H9 (cell line): ENCODE data around the gene SCN7A. TPM values are rescaled to one million over a fixed set of nuclear protein-coding genes. Genes with fewer than 3 reads are reported as not detected.

Experiments used
- DNase-seq: peaks from one replicate; pipeline ENCODE4 v3.0.0-alpha.2; 2017
- H2AFZ ChIP-seq: one replicate; pipeline ENCODE4 v1.6.1; 2013; ENCODE audit warnings: mild to moderate bottlenecking, low read length, control low read depth, moderate library complexity
- H2AK5ac ChIP-seq: 2 replicates; pipeline ENCODE4 v1.6.1; 2013; ENCODE audit warnings: low read length, control low read depth, mixed read lengths; ENCODE audit not compliant: insufficient read length
- H2BK120ac ChIP-seq: one replicate; pipeline ENCODE4 v1.6.1; 2013; ENCODE audit warnings: low read depth, mild to moderate bottlenecking, low read length, control low read depth, inconsistent platforms; ENCODE audit not compliant: poor library complexity, severe bottlenecking
- H2BK12ac ChIP-seq: 2 replicates; pipeline ENCODE4 v1.6.1; 2013; ENCODE audit warnings: low read length, control low read depth, mixed read lengths, low read depth; ENCODE audit not compliant: insufficient read length
- H2BK15ac ChIP-seq: 2 replicates; pipeline ENCODE4 v1.6.1; 2013; ENCODE audit warnings: low read depth, low read length, control low read depth
- H2BK20ac ChIP-seq: one replicate; pipeline ENCODE4 v1.6.1; 2013; ENCODE audit warnings: low read depth, mild to moderate bottlenecking, low read length, control low read depth, inconsistent platforms; ENCODE audit not compliant: poor library complexity, severe bottlenecking
- H2BK5ac ChIP-seq: 2 replicates; pipeline ENCODE4 v1.6.1; 2013; ENCODE audit warnings: low read length, control low read depth, mixed read lengths; ENCODE audit not compliant: insufficient read length
- H3K14ac ChIP-seq: 2 replicates; pipeline ENCODE4 v1.6.1; 2013; ENCODE audit warnings: low read length, control low read depth; ENCODE audit not compliant: insufficient read depth
- H3K18ac ChIP-seq: 2 replicates; pipeline ENCODE4 v1.6.1; 2013; ENCODE audit warnings: low read depth, mild to moderate bottlenecking, mixed read lengths, low read length, control low read depth; ENCODE audit not compliant: insufficient read length
- H3K23ac ChIP-seq: 2 replicates; pipeline ENCODE4 v1.6.1; 2013; ENCODE audit warnings: low read length, control low read depth, mixed read lengths, low read depth; ENCODE audit not compliant: insufficient read length
- H3K23me2 ChIP-seq: 2 replicates; pipeline ENCODE4 v1.6.1; 2013; ENCODE audit warnings: low read depth, mild to moderate bottlenecking, mixed read lengths, low read length, control low read depth; ENCODE audit not compliant: insufficient read length, poor library complexity, severe bottlenecking
- H3K27ac ChIP-seq: 2 replicates; pipeline ENCODE4 v1.5.1; 2013; ENCODE audit warnings: low read length, control low read depth, mixed read lengths, low read depth; ENCODE audit not compliant: insufficient read length
- H3K27me3 ChIP-seq: 2 replicates; pipeline ENCODE4 v1.6.1; 2013; ENCODE audit warnings: low read length, control low read depth, inconsistent platforms; ENCODE audit not compliant: insufficient read depth
- H3K4ac ChIP-seq: 2 replicates; pipeline ENCODE4 v1.6.1; 2013; ENCODE audit warnings: low read depth, mild to moderate bottlenecking, control low read depth, inconsistent platforms, low read length, moderate library complexity
- H3K4me1 ChIP-seq: 2 replicates; pipeline ENCODE4 v1.6.1; 2013; ENCODE audit warnings: low read length, control low read depth, inconsistent platforms; ENCODE audit not compliant: insufficient read depth
- H3K4me2 ChIP-seq: 2 replicates; pipeline ENCODE4 v1.6.1; 2013; ENCODE audit warnings: low read length, control low read depth, mixed read lengths; ENCODE audit not compliant: insufficient read length, insufficient read depth
- H3K56ac ChIP-seq: 2 replicates; pipeline ENCODE4 v1.6.1; 2013; ENCODE audit warnings: low read depth, mild to moderate bottlenecking, mixed read lengths, low read length, control low read depth; ENCODE audit not compliant: insufficient read length
- H3K79me1 ChIP-seq: 2 replicates; pipeline ENCODE4 v1.6.1; 2013; ENCODE audit warnings: low read depth, mild to moderate bottlenecking, moderate library complexity, low read length, control low read depth, inconsistent platforms; ENCODE audit not compliant: insufficient read depth, poor library complexity, severe bottlenecking
- H3K79me2 ChIP-seq: 2 replicates; pipeline ENCODE4 v1.6.1; 2013; ENCODE audit warnings: low read length, control low read depth, inconsistent platforms; ENCODE audit not compliant: insufficient read depth
- H3K9ac ChIP-seq: 2 replicates; pipeline ENCODE4 v1.6.1; 2013; ENCODE audit warnings: low read length, control low read depth, mixed read lengths; ENCODE audit not compliant: insufficient read length; ENCODE audit errors: extremely low read depth
- H3K9me3 ChIP-seq: one replicate; pipeline ENCODE4 v1.6.1; 2013; ENCODE audit warnings: low read depth, low read length, inconsistent platforms; ENCODE audit not compliant: control insufficient read depth
- H3T11ph ChIP-seq: one replicate; pipeline ENCODE4 v1.6.1; 2013; ENCODE audit warnings: mild to moderate bottlenecking, low read length, control low read depth, inconsistent platforms
- H4K20me1 ChIP-seq: one replicate; pipeline ENCODE4 v1.6.1; 2013; ENCODE audit not compliant: control insufficient read depth, insufficient read length, insufficient read depth
- H4K5ac ChIP-seq: 2 replicates; pipeline ENCODE4 v1.6.1; 2013; ENCODE audit warnings: low read depth, mild to moderate bottlenecking, mixed read lengths, low read length, control low read depth; ENCODE audit not compliant: insufficient read length
- H4K8ac ChIP-seq: replicated peaks from 2 replicates; pipeline ENCODE4 v1.6.1; 2013; ENCODE audit warnings: low read length, control low read depth, mixed read lengths, low read depth; ENCODE audit not compliant: insufficient read length
- H4K91ac ChIP-seq: 2 replicates; pipeline ENCODE4 v1.6.1; 2013; ENCODE audit warnings: low read depth, mild to moderate bottlenecking, moderate library complexity, mixed read lengths, low read length, control low read depth; ENCODE audit not compliant: insufficient read length
- H3K27ac Mint-ChIP-seq, 3 experiments: 2 replicates in 2 of 3; 3 replicates in 1 of 3; pipeline ENCODE4 v1.8.0; 2020 to 2021; ENCODE audit warnings: mixed read lengths in 3 of 3, mild to moderate bottlenecking in 1 of 3, moderate library complexity in 1 of 3
- H3K27me3 Mint-ChIP-seq: 2 replicates; pipeline ENCODE4 v1.8.0; 2021; ENCODE audit warnings: low read depth, mild to moderate bottlenecking, moderate library complexity, mixed read lengths
- H3K36me3 Mint-ChIP-seq, 3 experiments: 2 replicates in 2 of 3; 3 replicates in 1 of 3; pipeline ENCODE4 v1.8.0; 2020 to 2021; ENCODE audit warnings: low read depth in 3 of 3, mixed read lengths in 3 of 3; ENCODE audit not compliant: insufficient read depth in 1 of 3
- H3K4me1 Mint-ChIP-seq, 2 experiments: 2 replicates each; pipeline ENCODE4 v1.8.0; 2020; ENCODE audit warnings: mixed read lengths in 2 of 2
- H3K4me3 Mint-ChIP-seq, 2 experiments: 2 replicates in 1 of 2; 3 replicates in 1 of 2; pipeline ENCODE4 v1.8.0; 2020 to 2021; ENCODE audit warnings: mild to moderate bottlenecking in 2 of 2, mixed read lengths in 2 of 2, moderate library complexity in 1 of 2
- H3K9me3 Mint-ChIP-seq, 2 experiments: 2 replicates in 1 of 2; 3 replicates in 1 of 2; pipeline ENCODE4 v1.8.0; 2020; ENCODE audit warnings: mild to moderate bottlenecking in 2 of 2, mixed read lengths in 2 of 2, moderate library complexity in 1 of 2
- WGBS: extraction: QIAGEN DNeasy Blood & Tissue Kit; methylation state at CpG from one replicate; pipeline ENCODE4 v1.1.7; 2013; ENCODE audit warnings: missing lambda C conversion rate, low lambda C conversion rate, mixed read lengths; ENCODE audit not compliant: insufficient read length; ENCODE audit errors: extremely low coverage; 5-methylcytosine and 5-hydroxymethylcytosine counted together
- total RNA-seq: library from RNA; stranded (reverse); gene quantifications from 2 replicates; pipeline ENCODE4 v1.2.1, GENCODE V29; 2021
- TF ChIP-seq, protein P1 (sequence below): fragments of 200-600 bp; sonication (generic); conservative IDR thresholded peaks from 3 replicates; pipeline ENCODE4 v1.8.0; 2021; ENCODE audit warnings: antibody characterized with exemption, mild to moderate bottlenecking

The SCN7A gene
- total RNA-seq, 1 experiment from 2014 or later, result 0.07 TPM

DNA sequence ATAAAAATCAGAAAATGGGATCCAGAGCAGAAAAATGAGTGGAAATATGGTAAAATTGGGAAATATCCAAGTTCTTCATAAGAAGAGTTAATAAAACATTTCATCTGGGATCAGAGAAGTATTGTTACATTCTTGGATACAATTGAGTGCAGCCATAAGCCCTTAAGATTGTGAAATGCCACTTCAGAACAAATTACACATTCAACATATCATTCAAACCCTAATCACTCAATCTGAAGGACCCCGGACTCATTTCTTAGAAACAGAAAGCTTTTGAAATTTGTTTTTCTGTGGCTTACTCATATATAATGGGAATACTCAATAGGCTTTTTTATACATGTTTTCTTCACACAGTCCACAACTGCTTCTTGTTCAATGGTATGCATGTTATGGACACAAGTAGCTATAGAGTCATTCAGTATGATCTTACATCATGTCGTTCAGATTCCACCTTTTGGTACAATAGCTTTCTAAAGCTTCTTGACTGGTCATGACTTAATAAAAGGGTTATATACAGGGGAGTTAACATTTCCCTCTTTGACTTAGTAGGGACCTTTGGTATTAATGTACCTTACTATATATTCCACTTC, 39.9 kb downstream of the SCN7A start:
- no CpG with 5 or more reads among the region's 2 CpGs for WGBS
- Histone ChIP-seq H3K23ac (no peak overlapping the region), H3K14ac (no peak overlapping the region), H4K5ac (no peak overlapping the region), H3K56ac (no peak overlapping the region), H2BK120ac (no peak overlapping the region), H3K18ac (no peak overlapping the region), H3K27me3 (no peaks in the 10 kb centered on the region), H2AFZ (no peak overlapping the region), H3K4me2 (no peak overlapping the region), H3K23me2 (no peaks in the 10 kb centered on the region), H3T11ph (no peak overlapping the region), H3K4ac (no peak overlapping the region), H4K20me1 (no peaks in the 10 kb centered on the region), H3K79me2 (no peaks in the 10 kb centered on the region), H2AK5ac (no peak overlapping the region), H2BK20ac (no peak overlapping the region), H4K91ac (no peak overlapping the region), H3K9me3 (no peaks in the 10 kb centered on the region), H4K8ac (no peak overlapping the region), H3K9ac (no peak overlapping the region), H2BK5ac (no peak overlapping the region), H2BK15ac (no peak overlapping the region), H3K4me1 (no peaks in the 10 kb centered on the region), H3K27ac (no peak overlapping the region), H2BK12ac (no peak overlapping the region), H3K79me1 (no peaks in the 10 kb centered on the region)
- TF ChIP-seq, protein P1, sequence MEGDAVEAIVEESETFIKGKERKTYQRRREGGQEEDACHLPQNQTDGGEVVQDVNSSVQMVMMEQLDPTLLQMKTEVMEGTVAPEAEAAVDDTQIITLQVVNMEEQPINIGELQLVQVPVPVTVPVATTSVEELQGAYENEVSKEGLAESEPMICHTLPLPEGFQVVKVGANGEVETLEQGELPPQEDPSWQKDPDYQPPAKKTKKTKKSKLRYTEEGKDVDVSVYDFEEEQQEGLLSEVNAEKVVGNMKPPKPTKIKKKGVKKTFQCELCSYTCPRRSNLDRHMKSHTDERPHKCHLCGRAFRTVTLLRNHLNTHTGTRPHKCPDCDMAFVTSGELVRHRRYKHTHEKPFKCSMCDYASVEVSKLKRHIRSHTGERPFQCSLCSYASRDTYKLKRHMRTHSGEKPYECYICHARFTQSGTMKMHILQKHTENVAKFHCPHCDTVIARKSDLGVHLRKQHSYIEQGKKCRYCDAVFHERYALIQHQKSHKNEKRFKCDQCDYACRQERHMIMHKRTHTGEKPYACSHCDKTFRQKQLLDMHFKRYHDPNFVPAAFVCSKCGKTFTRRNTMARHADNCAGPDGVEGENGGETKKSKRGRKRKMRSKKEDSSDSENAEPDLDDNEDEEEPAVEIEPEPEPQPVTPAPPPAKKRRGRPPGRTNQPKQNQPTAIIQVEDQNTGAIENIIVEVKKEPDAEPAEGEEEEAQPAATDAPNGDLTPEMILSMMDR, result no peak
- no peaks in the 10 kb centered on the region for H3K27me3 Mint-ChIP-seq
- no peak overlapping the region for H3K27ac Mint-ChIP-seq
- peaks cover 0 to 3% of the 10 kb centered on the region in 2 experiments; a peak in 1 of 5 replicates for H3K9me3 Mint-ChIP-seq
- DNase-seq, result no peak
- H3K4me1 Mint-ChIP-seq, result no peaks in the 10 kb centered on the region
- H3K4me3 Mint-ChIP-seq, result no peak overlapping the region
- H3K36me3 Mint-ChIP-seq, result no peaks in the 10 kb centered on the region
